ENCODE data around the gene KCNK17.
"Not testable (repeated sequence)": the region's sequence is repeated elsewhere in the genome, so short reads cannot be mapped to it uniquely, and the experiment has no call there.

Gene KCNK17

GRCh38 chr6:39292637-39293036, 21.6 kb downstream of the KCNK17 start:
- H3K9ac ChIP-seq, result no peak overlapping the region
- no peak for TF ChIP-seq Cebpa-rat (IDR thresholded peaks at IDR 0.05)
- H3K27me3 ChIP-seq, result no peaks in the 10 kb centered on the region
- no peak overlapping the region for H3K4me2 ChIP-seq
- H4K20me1 ChIP-seq, result no peaks in the 10 kb centered on the region
- H3K27ac ChIP-seq, result no peak overlapping the region
- no peak overlapping the region for H3K4me3 ChIP-seq
- peaks cover 0 to 27% (median 6%) of the 10 kb centered on the region in 10 experiments; a peak in 10 of 20 replicates for H3K4me1 ChIP-seq
- peaks cover 0 to 11% (median 0%) of the 10 kb centered on the region in 11 experiments; a peak in 5 of 22 replicates for H3K9me3 ChIP-seq (replicated peaks in 1 of 11)
- H3K36me3 ChIP-seq, result no peaks in the 10 kb centered on the region

- Histone ChIP-seq H3K4me2 (peak overlapping the region in 6 of 11 experiments; percentile 1 to 66 (median 36); a peak in 11 of 22 replicates), H3K27me3 (no peaks in the 10 kb centered on the region), H3K4me3 (no peak overlapping the region), H3K9me3 (replicated peaks in 1 of 11) (peaks cover 0 to 11% (median 0%) of the 10 kb centered on the region in 11 experiments; a peak in 5 of 22 replicates), H3K9ac (no peak overlapping the region), H3K4me1 (peaks cover 0 to 27% (median 6%) of the 10 kb centered on the region in 10 experiments; a peak in 9 of 20 replicates), H3K27ac (peak overlapping the region in 2 of 11 experiments; percentile 35 to 43; a peak in 3 of 22 replicates), H3K36me3 (no peaks in the 10 kb centered on the region), H4K20me1 (no peaks in the 10 kb centered on the region)
- TF ChIP-seq Cebpa-rat (IDR thresholded peaks at IDR 0.05), result no peak
These were observed 24.7 kb downstream of the KCNK17 start for GRCh38 chr6:39289490-39289889.

- Histone ChIP-seq H4K20me1 (no peaks in the 10 kb centered on the region), H3K4me1 (peaks cover 0 to 35% (median 6%) of the 10 kb centered on the region in 10 experiments; a peak in 9 of 20 replicates)
These were observed 26.6 kb downstream of the KCNK17 start for GRCh38 chr6:39287601-39288000.

GRCh38 chr6:39286596-39286995, 27.6 kb downstream of the KCNK17 start:
- not testable (repeated sequence) for H3K36me3 ChIP-seq
- H3K4me1 ChIP-seq, result peaks cover 0 to 39% (median 6%) of the 10 kb centered on the region in 10 experiments; a peak in 9 of 20 replicates

More at GRCh38 chr6:39287601-39288000, 26.6 kb downstream of the KCNK17 start:
- Histone ChIP-seq H3K27me3 (peaks cover 0 to 5% (median 0%) of the 10 kb centered on the region in 11 experiments; a peak in 1 of 22 replicates), H3K9me3 (replicated peaks in 1 of 11) (peaks cover 0 to 11% (median 0%) of the 10 kb centered on the region in 11 experiments; a peak in 5 of 22 replicates), H3K9ac (no peak overlapping the region), H3K36me3 (no peaks in the 10 kb centered on the region), H3K4me2 (no peak overlapping the region), H3K4me3 (no peak overlapping the region), H3K27ac (no peak overlapping the region)
- no peak for TF ChIP-seq Cebpa-rat (IDR thresholded peaks at IDR 0.05)

DNA sequence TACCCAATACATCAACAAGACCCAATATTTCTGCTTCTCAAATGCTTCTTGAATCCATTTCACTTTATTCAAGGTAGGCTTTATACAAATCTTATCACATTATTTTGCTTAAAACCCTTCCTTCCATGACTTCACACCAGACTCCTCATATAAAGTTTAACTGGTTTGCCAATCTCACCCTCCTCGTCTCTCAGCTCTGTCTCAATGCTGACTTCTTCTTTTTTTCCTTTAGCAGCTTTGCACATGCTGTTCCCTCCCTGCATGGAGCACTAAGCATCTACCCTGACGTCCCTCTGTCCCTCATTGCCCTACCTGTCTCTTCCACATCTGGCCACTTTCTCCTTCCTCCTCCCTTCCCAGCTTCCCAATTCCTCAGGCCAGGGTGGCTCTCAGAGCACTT, 31.4 kb downstream of the KCNK17 start:
- Histone ChIP-seq H3K36me3 (no peaks in the 10 kb centered on the region), H3K4me2 (peak overlapping the region in 1 of 11 experiments; percentile 35; a peak in 1 of 22 replicates), H4K20me1 (peaks cover 0 to 4% (median 0%) of the 10 kb centered on the region in 11 experiments; a peak in 1 of 22 replicates), H3K9ac (no peak overlapping the region), H3K27me3 (peaks cover 0 to 20% (median 0%) of the 10 kb centered on the region in 11 experiments; a peak in 4 of 22 replicates), H3K27ac (no peak overlapping the region), H3K9me3 (replicated peaks in 1 of 11) (no peaks in the 10 kb centered on the region), H3K4me1 (peaks cover 14 to 39% (median 17%) of the 10 kb centered on the region in 10 experiments), H3K4me3 (no peak overlapping the region)
- TF ChIP-seq Cebpa-rat (IDR thresholded peaks at IDR 0.05), result no peak

More at GRCh38 chr6:39286596-39286995, 27.6 kb downstream of the KCNK17 start:
- peaks cover 0 to 11% (median 0%) of the 10 kb centered on the region in 11 experiments; a peak in 5 of 22 replicates for H3K9me3 ChIP-seq (replicated peaks in 1 of 11)
- H3K4me3 ChIP-seq, H4K20me1 ChIP-seq, H3K27me3 ChIP-seq, H3K27ac ChIP-seq, H3K9ac ChIP-seq: not testable (repeated sequence)
- peak overlapping the region in 3 of 11 experiments; percentile 13 to 25 (median 18); a peak in 3 of 22 replicates for H3K4me2 ChIP-seq

- Histone ChIP-seq H4K20me1 (peaks cover 0 to 4% (median 0%) of the 10 kb centered on the region in 11 experiments; a peak in 1 of 22 replicates), H3K4me3 (no peak overlapping the region), H3K4me2 (no peak overlapping the region), H3K36me3 (no peaks in the 10 kb centered on the region), H3K9me3 (replicated peaks in 1 of 11) (no peaks in the 10 kb centered on the region), H3K4me1 (peaks cover 14 to 31% (median 17%) of the 10 kb centered on the region in 10 experiments), H3K27ac (no peak overlapping the region), H3K27me3 (peaks cover 0 to 20% (median 0%) of the 10 kb centered on the region in 11 experiments; a peak in 4 of 22 replicates), H3K9ac (no peak overlapping the region)
- TF ChIP-seq Cebpa-rat (IDR thresholded peaks at IDR 0.05), result no peak
These were observed 32.8 kb downstream of the KCNK17 start for GRCh38 chr6:39281312-39281980.

GRCh38 chr6:39280247-39280731, 33.9 kb downstream of the KCNK17 start:
- Histone ChIP-seq H3K4me1 (peaks cover 14 to 31% (median 17%) of the 10 kb centered on the region in 10 experiments), H3K4me3 (0 out of 20 replicates have a peak overlapping the region, but pooled peaks of 1 of the 10 experiments have one; percentile 8), H3K9me3 (replicated peaks in 1 of 11) (no peaks in the 10 kb centered on the region), H3K36me3 (no peaks in the 10 kb centered on the region), H3K27me3 (peaks cover 0 to 20% (median 0%) of the 10 kb centered on the region in 11 experiments; a peak in 4 of 22 replicates), H3K9ac (0 out of 22 replicates have a peak overlapping the region, but pooled peaks of 1 of the 11 experiments have one; percentile 13), H3K27ac (0 out of 22 replicates have a peak overlapping the region, but pooled peaks of 1 of the 11 experiments have one; percentile 3), H4K20me1 (peaks cover 0 to 4% (median 0%) of the 10 kb centered on the region in 11 experiments; a peak in 1 of 22 replicates), H3K4me2 (peak overlapping the region; percentile 55 to 85 (median 77))
- TF ChIP-seq Cebpa-rat (IDR thresholded peaks at IDR 0.05), result no peak

GRCh38 chr6:39279539-39279938, 34.7 kb downstream of the KCNK17 start:
- H3K27ac ChIP-seq, result no peak overlapping the region
- H3K9me3 ChIP-seq (replicated peaks in 1 of 11), result no peaks in the 10 kb centered on the region
- H3K36me3 ChIP-seq, result no peaks in the 10 kb centered on the region
- H3K4me2 ChIP-seq, result peak overlapping the region; percentile 55 to 85 (median 77); a peak in 19 of 22 replicates
- H3K9ac ChIP-seq, result no peak overlapping the region
- H3K4me1 ChIP-seq, result peaks cover 14 to 31% (median 17%) of the 10 kb centered on the region in 10 experiments
- no peak for TF ChIP-seq Cebpa-rat (IDR thresholded peaks at IDR 0.05)
- peaks cover 0 to 4% (median 0%) of the 10 kb centered on the region in 11 experiments; a peak in 1 of 22 replicates for H4K20me1 ChIP-seq
- H3K27me3 ChIP-seq, result peaks cover 0 to 20% (median 0%) of the 10 kb centered on the region in 11 experiments; a peak in 4 of 22 replicates
- no peak overlapping the region for H3K4me3 ChIP-seq
